ENCODE measurements around the gene HDLBP.

GRCh38 chr2:241199897-241200821 lies 115.3 kb downstream of the HDLBP start:
- TF ChIP-seq CTCF (IDR thresholded peaks at IDR 0.05 in 4 of 5, conservative IDR thresholded peaks at IDR 0.05 in 1 of 5) (no peak), POLR2A (IDR thresholded peaks at IDR 0.05) (no peak)

All from gastrocnemius medialis (tissue), 4 donors.